Activated CD4-positive, alpha-beta T cell treated with anti-CD3 and anti-CD28 coated beads for 4 hours (primary cell): Measurements from ENCODE around the gene CDH24.
A peak's percentile ranks its signal among the peaks of the same experiment; 100 is the strongest.

Source experiments
- DNase-seq, 2 donors: peaks; one replicate each; pipeline ENCODE4 v3.0.0-alpha.2; 2020

Gene CDH24

DNA sequence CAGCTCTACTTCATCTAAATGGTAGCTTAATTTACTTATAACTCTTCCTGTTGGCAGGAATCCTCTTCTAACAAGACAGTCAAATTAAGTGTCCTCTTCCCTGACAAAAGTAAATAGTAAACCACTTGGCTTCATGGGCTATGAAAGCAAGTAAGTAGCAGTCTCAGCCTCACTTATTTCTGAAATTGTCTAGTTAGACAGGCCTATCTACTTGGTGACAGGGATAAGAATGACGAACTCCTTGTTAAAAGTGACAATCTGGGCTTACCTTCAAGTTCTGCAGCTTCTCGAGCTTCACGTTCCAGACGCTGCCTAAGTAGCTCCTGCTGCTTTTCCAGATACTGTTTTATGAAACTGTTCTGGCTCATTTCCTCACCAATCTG is 32.9 kb upstream of the CDH24 start:
- DNase-seq = no peak

GRCh38 chr14:23089498-23090253 is 32.4 kb upstream of the CDH24 start:
- DNase-seq = no peak

DNA sequence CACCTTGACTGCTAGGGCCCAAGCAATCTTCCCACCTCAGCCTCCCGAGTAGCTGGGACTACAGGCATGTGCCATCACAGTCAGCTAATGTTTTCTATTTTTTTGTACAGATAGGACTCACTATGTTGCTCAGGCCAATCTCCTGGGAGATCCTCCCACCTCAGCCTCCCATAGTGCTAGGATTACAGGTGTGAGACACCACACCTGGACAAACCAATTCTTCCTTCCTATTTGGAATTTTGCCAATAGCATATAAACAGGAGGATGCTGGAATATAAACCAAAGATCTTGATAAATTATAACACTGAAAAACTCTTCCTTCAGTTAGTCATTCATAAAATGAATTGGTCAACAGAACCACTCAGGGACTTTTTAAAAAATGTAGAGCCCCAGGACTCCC is 29.2 kb upstream of the CDH24 start:
- no peak for DNase-seq

DNA sequence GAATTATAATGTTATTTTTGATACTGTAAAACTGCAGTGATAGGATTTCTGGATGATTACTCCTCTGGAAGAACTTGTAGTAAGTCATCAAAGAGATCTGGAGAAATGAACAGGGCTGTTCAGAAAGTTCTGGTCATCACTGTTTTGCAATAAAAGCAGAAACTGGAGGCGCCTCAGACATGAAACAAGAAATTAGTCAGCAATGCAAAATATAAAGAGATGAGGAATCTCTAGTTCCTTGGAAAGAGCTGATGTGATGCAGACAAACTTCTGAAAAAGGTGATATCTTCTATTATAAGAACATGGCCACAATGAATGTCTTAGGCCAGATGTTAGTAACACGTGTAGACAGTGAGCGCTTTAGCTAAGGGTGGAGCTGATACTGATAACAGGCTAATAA is 28.1 kb upstream of the CDH24 start:
- DNase-seq = no peak

- DNase-seq = no peak
Observed at GRCh38 chr14:23080474-23080873, 23.2 kb upstream of the CDH24 start.

GRCh38 chr14:23079716-23080115 is 22.4 kb upstream of the CDH24 start:
- DNase-seq = no peak

GRCh38 chr14:23078692-23079116 is 21.4 kb upstream of the CDH24 start:
- DNase-seq = no peak

DNA sequence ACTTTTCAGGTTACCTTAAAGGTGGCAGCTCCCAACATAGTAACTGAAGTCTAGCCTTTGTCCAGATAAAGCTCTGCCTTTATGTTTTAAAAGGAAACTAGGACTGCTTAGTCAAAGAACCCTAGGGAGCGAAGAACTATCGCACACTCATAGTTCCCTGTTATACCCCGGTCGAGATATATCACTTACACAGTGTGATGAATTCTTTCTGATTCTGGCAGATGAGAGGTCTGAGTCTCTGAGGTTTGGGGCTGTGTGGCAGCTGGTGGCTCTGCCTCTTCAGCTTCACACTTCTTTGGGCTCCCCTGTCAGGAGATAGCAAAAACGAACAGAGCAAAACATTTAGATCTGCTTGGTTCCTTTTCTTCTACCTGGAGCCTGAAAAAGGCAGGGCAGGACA is 20.6 kb upstream of the CDH24 start:
- DNase-seq = no peak

DNA sequence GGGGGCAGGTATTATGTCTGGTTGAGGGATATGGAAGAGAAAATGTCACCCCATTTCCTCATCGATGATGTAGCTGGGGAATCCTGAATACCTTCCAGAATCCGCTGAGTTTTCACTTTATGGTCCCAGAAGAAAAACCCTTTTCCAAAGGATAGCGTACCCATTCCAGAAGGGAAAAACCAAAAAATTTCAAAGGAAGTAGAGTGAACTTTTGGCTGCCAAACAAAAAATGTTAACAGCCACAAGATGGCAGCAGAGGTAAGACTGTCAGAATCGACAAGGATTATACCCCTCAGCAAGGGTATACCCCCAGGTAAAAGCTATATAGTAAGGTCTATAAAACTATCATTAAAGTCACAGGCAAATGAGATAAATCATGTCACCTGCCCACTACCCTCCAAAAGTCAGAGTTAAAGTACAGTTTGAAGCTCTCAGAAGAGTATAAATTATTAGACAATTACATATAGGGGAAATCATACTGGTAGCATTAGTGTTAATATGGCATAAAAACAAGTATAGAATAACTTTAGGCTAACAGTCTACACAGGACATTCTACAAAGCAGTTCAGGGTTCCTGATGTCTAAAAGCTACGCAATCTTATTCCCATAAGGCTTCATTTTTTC is 19.6 kb upstream of the CDH24 start:
- DNase-seq = peak in 1 of 2 donors; percentile 46

DNA sequence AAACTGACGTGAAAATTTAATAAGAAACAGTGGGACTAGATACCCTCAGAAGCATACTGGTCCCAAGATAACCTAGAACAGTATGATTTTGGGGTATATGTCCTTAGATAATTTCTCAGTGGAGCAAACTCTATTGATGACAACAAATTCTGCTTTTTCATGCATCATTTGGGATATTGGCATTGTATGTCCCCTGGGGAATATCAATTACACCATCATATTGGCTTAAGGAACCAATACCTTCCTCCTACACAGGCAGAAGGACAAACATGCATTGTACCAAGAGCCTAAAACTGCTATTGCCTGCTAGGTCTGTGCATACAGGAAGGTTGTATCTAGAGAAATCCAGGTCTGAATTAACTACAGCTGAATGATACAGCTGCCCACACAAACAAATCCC is 17.6 kb upstream of the CDH24 start:
- DNase-seq = no peak

DNA sequence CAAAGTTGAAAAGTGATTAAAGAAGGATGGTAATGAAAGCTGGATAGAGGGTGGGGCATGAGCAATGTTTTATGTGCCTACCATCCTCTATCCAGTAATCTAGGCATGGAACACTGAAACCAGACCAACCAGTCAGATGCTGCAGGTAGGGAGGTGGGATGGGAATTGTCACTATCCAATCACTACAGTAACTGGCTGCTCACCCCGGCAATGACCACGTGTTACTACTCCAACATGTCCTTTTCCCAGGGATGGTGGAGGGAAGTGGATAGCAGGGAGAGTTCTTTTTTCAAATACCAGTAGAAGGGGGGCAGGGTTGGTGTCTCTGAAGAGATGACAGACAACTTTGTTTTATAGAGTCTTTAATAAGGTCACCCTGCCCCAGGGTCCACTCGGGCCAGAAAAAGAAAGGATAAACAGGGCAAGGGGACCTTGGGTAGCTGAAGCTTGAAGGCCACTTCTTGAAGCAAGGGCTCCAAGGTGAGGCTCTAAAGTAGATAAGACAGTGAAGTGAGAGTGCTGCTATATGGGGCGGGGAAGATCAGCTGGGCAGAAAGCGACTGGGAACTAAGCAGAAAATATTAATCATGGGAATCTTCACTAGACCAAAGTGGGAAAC is 14.7 kb upstream of the CDH24 start:
- no peak for DNase-seq

- peak; percentile 70 to 77 for DNase-seq
Observed at GRCh38 chr14:23071244-23071920, 14.1 kb upstream of the CDH24 start.

GRCh38 chr14:23070262-23071129 is 13.2 kb upstream of the CDH24 start:
- no peak for DNase-seq

DNA sequence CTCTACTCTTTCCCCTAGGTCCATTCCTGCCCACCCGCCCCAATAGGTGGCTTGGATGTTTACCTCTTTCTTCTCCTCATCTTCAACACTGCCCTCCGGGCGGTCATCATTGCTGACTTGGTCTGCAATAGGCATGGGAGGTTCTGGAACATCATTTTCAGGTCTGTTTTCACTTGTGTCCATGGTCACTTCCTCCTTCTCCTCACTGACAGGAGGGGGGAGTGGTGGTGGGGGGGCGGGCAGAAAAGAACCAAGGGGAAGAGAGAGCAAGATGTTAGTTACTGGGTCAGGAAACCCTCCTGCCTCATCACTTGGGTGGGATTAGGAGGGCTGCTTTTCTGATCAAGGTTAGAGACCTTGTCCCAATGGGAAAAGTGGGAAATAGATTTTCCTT is 12.1 kb upstream of the CDH24 start:
- no peak for DNase-seq

DNA sequence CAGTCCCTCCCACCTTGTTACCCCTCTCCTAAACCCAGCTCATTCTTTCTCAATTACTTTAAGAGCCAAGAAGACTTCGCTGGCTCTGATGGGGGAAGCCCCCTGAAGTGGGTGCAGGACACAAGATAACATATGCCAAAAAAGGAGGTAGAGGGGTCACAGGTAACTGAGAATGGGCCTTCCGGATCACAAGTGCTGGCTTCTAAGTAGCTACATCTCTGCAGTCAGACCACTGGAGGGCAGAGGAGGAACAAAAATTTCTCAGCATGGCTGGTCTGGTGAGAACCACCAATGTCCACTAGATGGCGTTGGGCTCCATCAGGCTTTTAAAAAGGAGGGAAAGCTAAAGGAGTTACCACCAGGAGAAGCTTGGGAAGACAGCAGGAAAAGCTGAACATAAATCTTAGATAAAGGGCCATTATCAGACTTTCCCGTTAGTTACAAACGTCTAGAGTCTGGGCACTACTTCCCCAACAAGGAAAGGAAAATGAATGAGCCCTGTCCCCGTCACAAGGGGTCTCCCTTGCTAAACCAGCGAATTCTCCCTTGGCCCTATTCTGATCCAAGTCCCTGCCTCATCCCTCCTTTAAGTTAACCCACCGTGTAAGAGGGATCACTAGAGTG is 11.6 kb upstream of the CDH24 start:
- peak; percentile 61 to 78 for DNase-seq

DNA sequence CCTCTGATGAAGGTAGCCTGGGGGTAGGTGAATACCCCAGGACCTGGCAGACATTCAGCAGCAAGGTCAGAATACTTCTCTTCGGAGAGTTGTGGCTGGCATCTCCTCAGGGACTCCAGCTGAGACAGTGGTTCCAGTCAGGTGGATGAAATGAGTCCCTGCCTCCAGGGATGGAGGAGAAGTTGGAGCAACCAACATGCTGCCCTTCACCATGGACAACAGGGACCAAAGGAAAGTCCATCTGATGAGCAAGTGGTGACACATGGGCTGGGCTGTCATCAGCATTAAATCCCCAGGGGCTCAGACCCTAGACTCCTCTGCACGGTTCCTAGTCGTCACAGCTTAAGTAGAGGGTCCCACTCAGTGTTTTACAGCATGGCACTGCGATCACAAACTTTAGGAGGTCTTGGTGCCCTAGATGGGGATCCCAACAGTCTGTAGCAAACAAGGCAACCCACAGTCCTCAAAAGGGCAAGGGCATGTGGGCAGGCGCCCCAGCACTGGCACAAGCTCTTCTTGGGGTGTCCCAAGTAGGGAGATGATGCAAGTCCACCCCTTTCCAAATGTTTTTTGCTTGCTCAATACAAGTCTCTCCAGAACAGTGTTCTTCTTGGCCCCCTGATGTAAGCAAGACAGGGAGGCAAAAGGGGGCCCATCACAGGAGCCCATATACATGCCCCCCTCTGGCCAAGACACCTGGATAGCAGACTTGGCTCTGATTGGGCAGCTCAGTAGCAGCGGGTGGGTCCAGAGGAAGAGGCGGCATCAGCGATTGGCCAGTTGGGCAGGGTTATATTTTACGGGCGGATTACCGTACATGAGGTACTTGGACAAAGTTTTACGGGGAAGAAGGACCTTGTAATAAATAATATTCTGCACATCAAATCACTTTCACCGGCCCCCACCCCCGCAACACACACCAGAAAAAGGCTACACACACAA is 10.8 kb upstream of the CDH24 start:
- DNase-seq = no peak

- no peak for DNase-seq
Observed at GRCh38 chr14:23066855-23067744, 9.8 kb upstream of the CDH24 start.

GRCh38 chr14:23066368-23066767 is 9.0 kb upstream of the CDH24 start:
- no peak for DNase-seq

DNA sequence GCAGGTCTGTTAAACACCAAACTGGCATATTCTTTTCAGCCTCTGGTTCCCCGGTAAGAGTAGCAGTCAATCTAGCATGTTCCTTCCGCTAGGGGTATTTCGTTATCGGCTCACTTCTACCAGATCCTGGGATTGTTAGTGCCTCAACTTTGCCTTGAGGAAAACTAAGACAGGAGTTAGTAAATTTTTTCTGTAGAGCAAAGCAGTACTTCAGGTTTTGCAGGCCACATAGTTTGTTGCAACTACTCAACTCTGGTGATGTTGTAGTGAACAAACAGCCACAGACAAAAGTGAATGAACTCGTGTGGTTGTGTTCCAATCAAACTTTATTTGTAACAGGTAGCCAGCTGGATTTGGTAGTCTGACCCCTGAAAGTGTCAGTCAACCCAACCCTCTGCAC is 6.3 kb upstream of the CDH24 start:
- DNase-seq = no peak

DNA sequence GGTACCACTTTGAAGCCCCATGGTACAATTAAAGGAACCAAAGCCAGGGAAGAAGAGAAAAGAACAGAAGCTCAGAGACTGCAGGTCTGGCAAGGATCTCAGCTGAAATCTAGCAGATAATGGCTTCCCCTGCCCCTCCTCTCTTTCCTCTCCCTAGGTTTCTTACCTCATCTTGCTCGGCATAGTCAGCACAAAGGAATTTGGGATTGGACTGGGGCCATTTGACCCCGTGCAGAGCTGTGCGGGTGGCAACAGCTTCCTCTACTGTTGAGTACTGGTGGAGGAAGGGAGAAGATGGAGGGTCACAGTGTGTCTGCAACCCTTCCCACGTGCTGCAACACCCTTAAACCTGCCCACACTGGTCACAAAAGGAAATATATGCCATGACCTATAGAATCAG is 4.7 kb upstream of the CDH24 start:
- no peak for DNase-seq
